GM21528 (cell line): ENCODE results near the gene SPAST.
"Not testable (repeated sequence)": the region's sequence is repeated elsewhere in the genome, so short reads cannot be mapped to it uniquely, and the experiment has no call there.

Experiments used
- ATAC-seq: cut with Tn5 transposase; IDR thresholded peaks from one replicate; pipeline ENCODE4 v1.9.1; 2021; ENCODE audit warnings: mild to moderate bottlenecking, moderate library complexity; ENCODE audit not compliant: unreplicated experiment, low FRiP score

The SPAST gene

GRCh38 chr2:32063310-32064020 is at the start of gene SPAST:
SPAST (plus strand) TSS chr2:32063556; CDS start chr2:32063832, 276 bp downstream.
- ATAC-seq = peak; percentile 97

GRCh38 chr2:32018789-32019482 is 44.4 kb upstream of the SPAST start:
- ATAC-seq = not testable (repeated sequence)

- not testable (repeated sequence) for ATAC-seq
Measured at GRCh38 chr2:32034198-32034887, 29.0 kb upstream of the SPAST start.

- ATAC-seq = peak; percentile 87
Measured at GRCh38 chr2:32039447-32040219, 23.7 kb upstream of the SPAST start, which contains the start of gene DPY30. DPY30 (minus strand) TSS chr2:32039805; CDS start chr2:32039456, 349 bp downstream.

- no peak for ATAC-seq
Measured at GRCh38 chr2:32043561-32043960, 19.8 kb upstream of the SPAST start.

GRCh38 chr2:32051836-32052439 is 11.4 kb upstream of the SPAST start:
- ATAC-seq = no peak

GRCh38 chr2:32054583-32054982 is 8.8 kb upstream of the SPAST start:
- ATAC-seq = not testable (repeated sequence)

- no peak for ATAC-seq
Measured at GRCh38 chr2:32058130-32058529, 5.2 kb upstream of the SPAST start.

- ATAC-seq = no peak
Measured at GRCh38 chr2:32060266-32060665, 3.1 kb upstream of the SPAST start.

- no peak for ATAC-seq
Measured at GRCh38 chr2:32061430-32061829, 1.9 kb upstream of the SPAST start.

- no peak for ATAC-seq
Measured at GRCh38 chr2:32061973-32062861, 1.1 kb upstream of the SPAST start.

GRCh38 chr2:32064021-32064601 is 755 bp downstream of the SPAST start:
- ATAC-seq = peak; percentile 14

- no peak for ATAC-seq
Measured at GRCh38 chr2:32064713-32065112, 1.4 kb downstream of the SPAST start.

- ATAC-seq = no peak
Measured at GRCh38 chr2:32067549-32067948, 4.2 kb downstream of the SPAST start.

GRCh38 chr2:32074134-32074506 is 10.8 kb downstream of the SPAST start:
- ATAC-seq = no peak

GRCh38 chr2:32095671-32096070 is 32.3 kb downstream of the SPAST start:
- ATAC-seq = no peak

- ATAC-seq = no peak
Measured at GRCh38 chr2:32108111-32108510, 44.8 kb downstream of the SPAST start.

GRCh38 chr2:32118055-32118454 is 54.7 kb downstream of the SPAST start:
- no peak for ATAC-seq

GRCh38 chr2:32119161-32119560 is 55.8 kb downstream of the SPAST start:
- ATAC-seq = no peak
